A549 (cell line): ENCODE data around the gene MGAT5. TPM values are rescaled to one million over a fixed set of nuclear protein-coding genes. Genes with fewer than 3 reads are reported as not detected.
A peak's percentile ranks its signal among the peaks of the same experiment; 100 is the strongest.

Experiments
- ATAC-seq, 2 experiments: fragments of 200-7000 bp in 1 of 2; fragments of >200 bp in 1 of 2; cut with Nextera tagmentation in 1 of 2; cut with Tn5 transposase in 1 of 2; 3 replicates each; pipeline versions ENCODE4 v1.8.0 to v1.9.1; 2018 to 2020; ENCODE audit warnings: mild to moderate bottlenecking in 1 of 2, moderate library complexity in 1 of 2
- CTCF ChIA-PET: fragments of 300-600 bp; sonication (Branson Sonifier 250); formaldehyde crosslinking; extraction: SDS; loops from one replicate; lab custom pipeline; 2021; ENCODE audit warnings: antibody characterized with exemption, inconsistent platforms; lab: Yijun Ruan, JAX
- POLR2A ChIA-PET: fragments of 350-600 bp; formaldehyde crosslinking; extraction: SDS; loops from one replicate; lab custom pipeline; 2021; ENCODE audit warnings: antibody characterized with exemption, inconsistent platforms; lab: Yijun Ruan, JAX
- DNase-seq, 2 experiments: peaks; one replicate each; pipeline versions ENCODE4 v3.0.0 to v3.0.0-alpha.2; 2011 to 2016; ENCODE audit warnings: low read depth in 1 of 2, low spot score in 1 of 2
- FAIRE-seq: peaks from 2 replicates; lab custom pipeline; 2011; peaks lifted over from hg19 to GRCh38; lab: Jason Lieb, UNC
- H3K27ac ChIP-seq, 2 experiments: fragments of >200 bp; sonication (Bioruptor Twin); formaldehyde crosslinking; 3 replicates each; pipeline ENCODE4 v1.5.1; 2016 to 2017
- H3K4me1 ChIP-seq: fragments of >200 bp; sonication (Bioruptor Twin); formaldehyde crosslinking; 3 replicates; pipeline ENCODE4 v1.6.1; 2016
- H3K4me2 ChIP-seq: fragments of >200 bp; sonication (Bioruptor Twin); formaldehyde crosslinking; 3 replicates; pipeline ENCODE4 v1.6.1; 2016
- H3K4me3 ChIP-seq: fragments of >200 bp; sonication (Bioruptor Twin); formaldehyde crosslinking; 3 replicates; pipeline ENCODE4 v1.5.1; 2016
- H3K9me3 ChIP-seq: fragments of >200 bp; sonication (Bioruptor Twin); formaldehyde crosslinking; 3 replicates; pipeline ENCODE4 v1.6.1; 2016
- ATOH8 ChIP-seq: fragments of 250-450 bp; sonication (Bioruptor Pico); IDR thresholded peaks from 2 replicates; pipeline ENCODE4 v1.5.0; 2020; ENCODE audit warnings: low read depth, mild to moderate bottlenecking, moderate library complexity
- BHLHE40 ChIP-seq: IDR thresholded peaks from 2 replicates; pipeline ENCODE4 v1.6.1; 2012; ENCODE audit warnings: low read depth, low read length, inconsistent platforms
- CEBPB ChIP-seq, 2 experiments: fragments of >200 bp in 1 of 2; sonication (Bioruptor Twin) in 1 of 2; formaldehyde crosslinking in 1 of 2; IDR thresholded peaks; 2 replicates each; pipeline ENCODE4 v1.6.1; 2012 to 2016
- EHF ChIP-seq: fragments of 250-450 bp; sonication (Bioruptor Pico); IDR thresholded peaks from 2 replicates; pipeline ENCODE4 v1.5.0; 2020; ENCODE audit warnings: mild to moderate bottlenecking
- ELK1 ChIP-seq: fragments of 150-350 bp; IDR thresholded peaks from 2 replicates; pipeline ENCODE4 v1.6.1; 2014; ENCODE audit warnings: low read depth, mild to moderate bottlenecking, low read length
- EP300 ChIP-seq, 2 experiments: fragments of >200 bp; sonication (Bioruptor Twin); formaldehyde crosslinking; IDR thresholded peaks; 2 replicates in 1 of 2; 3 replicates in 1 of 2; pipeline ENCODE4 v1.6.1; 2016 to 2017
- FOSB ChIP-seq: fragments of 250-450 bp; sonication (Bioruptor Pico); IDR thresholded peaks from 2 replicates; pipeline ENCODE4 v1.5.0; 2020; ENCODE audit warnings: mild to moderate bottlenecking, moderate library complexity
- HDAC2 ChIP-seq: fragments of 200-600 bp; sonication (generic); IDR thresholded peaks from 2 replicates; pipeline ENCODE4 v1.6.1; 2016
- HES2 ChIP-seq: fragments of >200 bp; sonication (Bioruptor Twin); formaldehyde crosslinking; IDR thresholded peaks from 2 replicates; pipeline ENCODE4 v1.6.1; 2016
- HOXA7 ChIP-seq: fragments of 250-450 bp; sonication (Bioruptor Pico); IDR thresholded peaks from 2 replicates; pipeline ENCODE4 v1.5.0; 2020; ENCODE audit warnings: mild to moderate bottlenecking, moderate library complexity
- JUN ChIP-seq, 2 experiments: fragments of >200 bp; sonication (Bioruptor Twin); formaldehyde crosslinking; IDR thresholded peaks; 2 replicates in 1 of 2; 3 replicates in 1 of 2; pipeline ENCODE4 v1.6.1; 2016 to 2017
- JUNB ChIP-seq: fragments of >200 bp; sonication (Bioruptor Twin); formaldehyde crosslinking; IDR thresholded peaks from 2 replicates; pipeline ENCODE4 v1.6.1; 2016
- MAFK ChIP-seq: fragments of 450-650 bp; IDR thresholded peaks from 2 replicates; pipeline ENCODE4 v1.6.1; 2014; ENCODE audit not compliant: partially characterized antibody
- NFE2L2 ChIP-seq: fragments of 150-350 bp; conservative IDR thresholded peaks from 2 replicates; pipeline ENCODE4 v1.6.1; 2014; ENCODE audit warnings: low read length
- NPAS2 ChIP-seq: fragments of 250-450 bp; sonication (Bioruptor Pico); IDR thresholded peaks from 2 replicates; pipeline ENCODE4 v1.8.0; 2022; ENCODE audit warnings: mild to moderate bottlenecking, moderate library complexity, borderline replicate concordance
- PHF8 ChIP-seq: fragments of 200-600 bp; sonication (generic); IDR thresholded peaks from 2 replicates; pipeline ENCODE4 v1.6.1; 2016; ENCODE audit warnings: low read depth, mild to moderate bottlenecking, antibody characterized with exemption, moderate library complexity, borderline replicate concordance
- RNF2 ChIP-seq: fragments of 200-600 bp; sonication (generic); IDR thresholded peaks from 2 replicates; pipeline ENCODE4 v1.6.1; 2016; ENCODE audit warnings: low read depth, mild to moderate bottlenecking, antibody characterized with exemption, moderate library complexity, borderline replicate concordance
- SMC3 ChIP-seq: fragments of >200 bp; sonication (Bioruptor Twin); formaldehyde crosslinking; IDR thresholded peaks from 3 replicates; pipeline ENCODE4 v1.6.1; 2018; ENCODE audit warnings: inconsistent platforms
- TP53 ChIP-seq: fragments of 250-450 bp; sonication (Bioruptor Pico); IDR thresholded peaks from 2 replicates; pipeline ENCODE4 v1.5.0; 2021; ENCODE audit warnings: mild to moderate bottlenecking, moderate library complexity
- ZNF302 ChIP-seq: fragments of 250-450 bp; sonication (Bioruptor Pico); IDR thresholded peaks from 2 replicates; pipeline ENCODE4 v1.9.0; 2021; ENCODE audit warnings: inconsistent platforms, mild to moderate bottlenecking, moderate library complexity
- ZSCAN20 ChIP-seq: fragments of 250-450 bp; sonication (Bioruptor Pico); IDR thresholded peaks from 2 replicates; pipeline ENCODE4 v1.8.0; 2022; ENCODE audit warnings: mild to moderate bottlenecking, moderate library complexity
- WGBS: methylation state at CpG from one replicate; pipeline ENCODE4 v1.1.6; 2017; ENCODE audit errors: missing lambda C conversion rate; 5-methylcytosine and 5-hydroxymethylcytosine counted together
- polyA plus RNA-seq, 4 experiments: library from polyadenylated mRNA; depleted of rRNA in 3 of 4; stranded (reverse); fragments of >200 nt; fragmentation: RNase III in 1 of 4; extraction: RNeasy Plus Mini Kit Qiagen cat#74134 plus additional on column Dnase treatment in 1 of 4; gene quantifications; 2 replicates in 3 of 4; 3 replicates in 1 of 4; pipeline ENCODE4 v1.2.3, GENCODE V29; 2011 to 2017
- TF ChIP-seq, protein P1 (sequence below): fragments of 250-450 bp; sonication (Bioruptor Pico); IDR thresholded peaks from 2 replicates; pipeline ENCODE4 v1.5.0; 2021; ENCODE audit warnings: mild to moderate bottlenecking, moderate library complexity, borderline replicate concordance

MGAT5 gene
- polyA plus RNA-seq, 2 of the 4 experiments (the other 2 are of a cell fraction), result 13.2 to 17.1 TPM

DNA sequence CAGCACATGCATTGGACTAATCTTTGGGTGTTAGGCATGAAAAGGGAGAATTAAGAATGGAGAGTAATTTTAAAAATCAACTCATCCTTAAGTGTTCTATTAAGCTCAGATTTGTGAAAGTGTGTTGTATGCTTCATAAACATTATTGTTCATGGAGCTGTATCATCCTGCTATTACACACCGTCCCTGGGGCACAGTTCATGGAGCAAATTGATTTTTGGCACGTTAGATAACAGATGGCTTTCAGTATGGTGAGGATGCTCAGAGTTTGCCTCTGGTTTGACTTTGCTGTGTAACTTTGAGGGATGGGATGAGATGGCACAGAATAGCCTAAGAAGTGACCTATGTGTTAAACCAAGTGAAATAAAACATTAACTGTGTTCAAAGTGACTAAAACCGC, 97.1 kb downstream of the MGAT5 start:
- Histone ChIP-seq H3K27ac (no peak overlapping the region), H3K4me3 (no peak overlapping the region), H3K9me3 (no peaks in the 10 kb centered on the region), H3K4me2 (no peak overlapping the region)
- FAIRE-seq, result no peak
- no peak for DNase-seq
- POLR2A ChIA-PET, result no interaction called here
- WGBS, result 61% methylated on average over 3 of the region's 3 CpGs
- TF ChIP-seq SMC3 (no peak), HOXA7 (CRISPR knock-in tag) (no peak), ATOH8 (CRISPR knock-in tag) (no peak), MAFK (no peak), TP53 (CRISPR knock-in tag) (no peak), HES2 (no peak), JUNB (no peak), BHLHE40 (no peak), RNF2 (no peak), ELK1 (no peak), HDAC2 (no peak), NPAS2 (CRISPR knock-in tag) (no peak), PHF8 (no peak)
- TF ChIP-seq, protein P1, sequence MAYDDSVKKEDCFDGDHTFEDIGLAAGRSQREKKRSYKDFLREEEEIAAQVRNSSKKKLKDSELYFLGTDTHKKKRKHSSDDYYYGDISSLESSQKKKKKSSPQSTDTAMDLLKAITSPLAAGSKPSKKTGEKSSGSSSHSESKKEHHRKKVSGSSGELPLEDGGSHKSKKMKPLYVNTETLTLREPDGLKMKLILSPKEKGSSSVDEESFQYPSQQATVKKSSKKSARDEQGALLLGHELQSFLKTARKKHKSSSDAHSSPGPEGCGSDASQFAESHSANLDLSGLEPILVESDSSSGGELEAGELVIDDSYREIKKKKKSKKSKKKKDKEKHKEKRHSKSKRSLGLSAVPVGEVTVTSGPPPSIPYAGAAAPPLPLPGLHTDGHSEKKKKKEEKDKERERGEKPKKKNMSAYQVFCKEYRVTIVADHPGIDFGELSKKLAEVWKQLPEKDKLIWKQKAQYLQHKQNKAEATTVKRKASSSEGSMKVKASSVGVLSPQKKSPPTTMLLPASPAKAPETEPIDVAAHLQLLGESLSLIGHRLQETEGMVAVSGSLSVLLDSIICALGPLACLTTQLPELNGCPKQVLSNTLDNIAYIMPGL (CRISPR knock-in tag), result no peak
- TF ChIP-seq, all 56 proteins: peak for 0
- CTCF ChIA-PET, result no interaction called here
- ATAC-seq, result no peak
- no peaks in the 10 kb centered on the region for H3K4me1 ChIP-seq

GRCh38 chr2:134351899-134352298, 98.0 kb downstream of the MGAT5 start:
- H3K9me3 ChIP-seq, result no peaks in the 10 kb centered on the region
- H3K4me1 ChIP-seq, result no peaks in the 10 kb centered on the region
- H3K27ac ChIP-seq, result no peak overlapping the region
- no peak for FAIRE-seq
- WGBS, result 90% methylated on average over 2 of the region's 2 CpGs
- no peak for DNase-seq
- no peak for TF ChIP-seq CEBPB (IDR thresholded peaks at IDR 0.05)
- TF ChIP-seq FOSB (CRISPR knock-in tag), result no peak
- no peak for TF ChIP-seq PHF8
- TF ChIP-seq JUN (IDR thresholded peaks at IDR 0.05), result no peak
- no peak for TF ChIP-seq EHF (CRISPR knock-in tag)
- TF ChIP-seq ZNF302 (CRISPR knock-in tag), result no peak
- no peak for TF ChIP-seq HDAC2
- no peak for TF ChIP-seq HOXA7 (CRISPR knock-in tag)
- TF ChIP-seq ZSCAN20 (CRISPR knock-in tag), result no peak
- no peak for TF ChIP-seq NFE2L2
- TF ChIP-seq EP300 (IDR thresholded peaks at IDR 0.05), result no peak
- no peak for TF ChIP-seq TP53 (CRISPR knock-in tag)
- no peak overlapping the region for H3K4me3 ChIP-seq
- peak in 1 of 2 experiments; percentile 66; a peak in 2 of 6 replicates for ATAC-seq
- POLR2A ChIA-PET, result no interaction called here
- no peak overlapping the region for H3K4me2 ChIP-seq
- CTCF ChIA-PET, result no interaction called here

DNA sequence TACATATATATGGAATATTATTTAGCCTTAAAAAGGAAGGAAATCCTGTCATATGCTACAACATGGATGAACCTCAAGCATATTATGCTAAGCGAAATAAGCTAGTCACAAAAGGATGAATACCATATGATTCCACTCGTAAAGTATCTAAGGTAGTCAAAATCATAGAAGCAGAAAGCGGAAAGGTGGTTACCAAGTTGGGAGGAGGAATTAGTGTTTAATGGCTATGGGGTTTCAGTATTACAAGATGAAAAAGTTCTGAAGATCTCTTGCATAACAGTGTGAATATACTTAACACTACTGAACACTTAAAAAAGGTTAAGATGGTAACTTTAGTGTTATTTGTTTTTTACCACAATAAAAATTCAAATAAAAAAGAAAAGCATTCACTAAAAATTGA, 99.0 kb downstream of the MGAT5 start:
- 80% methylated on average over 3 of the region's 3 CpGs for WGBS
- DNase-seq (no peak), FAIRE-seq (no peak), ATAC-seq (no peak)
- POLR2A ChIA-PET, result no interaction called here
- H3K4me3 ChIP-seq, result no peak overlapping the region
- no peaks in the 10 kb centered on the region for H3K4me1 ChIP-seq
- H3K27ac ChIP-seq, result no peak overlapping the region
- no peak overlapping the region for H3K4me2 ChIP-seq
- CTCF ChIA-PET, result no interaction called here
- H3K9me3 ChIP-seq, result no peaks in the 10 kb centered on the region
- TF ChIP-seq BHLHE40 (no peak), EP300 (IDR thresholded peaks at IDR 0.05) (no peak)
